GM19099 (cell line): ENCODE data around the gene TBX18.

Experiments used
- POLR2A ChIP-seq: IDR thresholded peaks from 3 replicates; pipeline ENCODE4 v1.6.1; 2011; ENCODE audit warnings: low read depth; ENCODE audit not compliant: insufficient read length; ENCODE audit errors: extremely low read depth

Gene TBX18

GRCh38 chr6:84685983-84686584 is 78.3 kb downstream of the TBX18 start:
- TF ChIP-seq POLR2A, result no peak

GRCh38 chr6:84681693-84682326 is 82.6 kb downstream of the TBX18 start:
- TF ChIP-seq POLR2A, result no peak

DNA sequence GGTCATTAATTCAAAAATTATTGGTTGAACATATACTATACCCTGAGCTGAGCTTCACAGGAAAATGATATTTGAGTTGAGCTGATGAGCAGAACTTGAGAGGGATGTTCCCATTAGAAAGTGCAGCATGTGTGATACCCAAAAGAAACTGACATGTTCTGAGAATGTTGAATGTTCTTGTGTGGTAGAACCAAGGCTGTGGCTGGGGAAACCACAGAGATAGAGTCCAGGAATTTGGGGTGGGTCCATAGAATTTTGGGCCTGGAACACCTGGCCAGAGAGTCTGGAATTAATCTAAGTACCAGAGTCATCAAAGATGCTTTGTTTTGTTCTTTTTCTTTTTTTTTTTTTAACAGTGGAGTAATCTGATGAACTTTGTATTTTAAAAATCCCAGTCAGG is 88.7 kb downstream of the TBX18 start:
- no peak for TF ChIP-seq POLR2A

DNA sequence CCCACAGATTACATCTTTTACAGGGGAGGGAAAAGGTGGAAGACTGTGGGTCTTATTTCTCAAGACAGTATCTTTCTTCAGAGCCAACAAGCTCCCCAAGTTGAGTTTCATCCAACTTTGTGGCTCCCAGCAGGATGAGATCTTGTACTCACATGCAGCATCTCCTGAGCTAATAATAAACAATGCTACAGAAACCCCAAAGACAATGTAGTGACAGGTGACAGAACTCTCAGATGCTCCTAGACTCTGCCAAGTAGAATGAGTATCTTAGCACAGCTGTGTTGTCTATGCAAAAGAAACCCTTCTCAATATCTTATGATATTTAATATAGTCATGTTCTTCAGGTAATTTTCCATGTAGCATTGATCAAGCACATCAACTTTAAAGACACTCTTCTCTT is 90.0 kb downstream of the TBX18 start:
- TF ChIP-seq POLR2A, result no peak

- TF ChIP-seq POLR2A, result no peak
These were observed 93.2 kb downstream of the TBX18 start for GRCh38 chr6:84671183-84671582.

DNA sequence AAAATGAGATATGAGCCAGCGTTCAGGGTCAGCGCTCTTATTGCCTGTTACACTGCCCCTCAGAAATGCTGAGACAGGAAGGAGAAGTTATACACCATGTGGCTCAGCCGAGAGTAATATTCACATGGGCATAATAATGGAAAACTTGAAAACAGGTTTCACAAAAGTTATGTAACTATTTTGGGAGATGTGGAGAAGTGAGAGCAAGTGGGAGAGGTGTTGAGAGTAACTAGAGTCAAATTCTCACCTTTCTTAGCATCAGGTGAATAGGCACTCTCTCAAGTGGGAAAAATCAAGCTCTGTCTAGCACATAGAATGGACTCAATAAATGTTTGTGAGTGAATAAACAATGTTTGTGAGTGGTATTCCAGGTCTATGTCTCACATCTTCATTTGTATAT is 94.5 kb downstream of the TBX18 start:
- TF ChIP-seq POLR2A, result no peak

GRCh38 chr6:84667252-84668213 is 96.9 kb downstream of the TBX18 start:
- TF ChIP-seq POLR2A, result no peak

GRCh38 chr6:84665401-84665800 is 99.0 kb downstream of the TBX18 start:
- no peak for TF ChIP-seq POLR2A

DNA sequence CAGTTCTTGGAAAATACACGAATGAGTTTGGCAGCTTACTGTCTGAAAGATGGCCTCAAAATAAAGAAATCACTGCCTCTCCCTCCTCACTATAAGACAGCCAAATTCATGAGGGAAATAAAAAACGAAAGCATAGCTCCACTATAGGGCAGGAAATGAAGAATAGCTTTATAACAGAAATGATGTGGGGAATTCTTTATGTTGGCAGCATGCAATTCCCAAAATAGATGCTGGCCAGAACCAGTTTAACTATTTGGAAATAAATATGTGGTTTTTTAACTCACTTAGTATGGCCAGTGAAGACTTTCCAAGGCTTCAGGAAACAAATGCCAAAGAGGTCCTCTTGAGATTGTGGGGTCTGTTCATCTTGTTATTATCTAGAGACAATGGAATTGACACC is 100.5 kb downstream of the TBX18 start:
- no peak for TF ChIP-seq POLR2A

DNA sequence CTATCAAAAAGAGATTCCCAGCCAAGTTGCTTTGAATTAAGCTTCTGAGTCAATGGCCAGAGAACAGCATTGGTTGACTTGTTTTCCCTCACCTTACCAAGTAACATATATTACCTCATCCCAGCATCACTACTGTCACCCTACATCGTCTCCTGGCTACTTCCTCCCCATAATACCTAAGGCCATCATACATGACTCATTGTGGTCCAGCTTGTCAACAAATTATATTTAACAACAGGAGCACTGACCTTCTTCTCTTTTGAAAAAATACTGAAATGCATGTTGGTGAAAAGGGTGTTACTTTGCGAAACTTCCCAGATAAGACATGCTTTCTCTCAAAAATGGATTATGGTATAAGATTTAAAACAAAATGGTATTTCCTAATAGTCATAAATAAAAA is 106.9 kb downstream of the TBX18 start:
- no peak for TF ChIP-seq POLR2A

GRCh38 chr6:84657025-84657424 is 107.4 kb downstream of the TBX18 start:
- no peak for TF ChIP-seq POLR2A

GRCh38 chr6:84653027-84653551 is 111.3 kb downstream of the TBX18 start:
- no peak for TF ChIP-seq POLR2A

GRCh38 chr6:84652356-84653026 is 111.9 kb downstream of the TBX18 start:
- no peak for TF ChIP-seq POLR2A

GRCh38 chr6:84651583-84651982 is 112.8 kb downstream of the TBX18 start:
- no peak for TF ChIP-seq POLR2A

DNA sequence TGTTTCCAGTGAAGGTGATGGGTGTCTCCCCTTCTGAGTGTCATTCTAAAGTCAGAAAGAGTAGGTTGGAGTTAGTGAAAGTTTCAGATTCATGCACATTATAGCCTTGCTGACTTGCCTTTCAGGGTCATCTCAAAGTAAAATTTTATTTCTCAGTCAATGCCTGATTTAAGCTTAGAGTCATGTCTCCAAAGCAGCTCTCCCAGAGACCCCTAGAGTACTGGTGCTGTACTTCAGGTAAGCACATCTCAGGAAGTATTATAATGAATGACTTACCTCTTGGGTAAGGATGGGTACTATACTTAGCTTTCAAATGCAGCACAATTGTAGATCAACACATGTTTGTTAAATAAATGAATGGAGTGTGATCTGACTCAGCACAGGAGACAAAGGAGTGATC is 116.0 kb downstream of the TBX18 start:
- no peak for TF ChIP-seq POLR2A
